HEK293 (cell line): ENCODE results near the gene GPHN.

Experiments used
- CTCF ChIA-PET: fragments of 350-600 bp; formaldehyde crosslinking; extraction: SDS; loops from one replicate; lab custom pipeline; 2021; ENCODE audit warnings: antibody characterized with exemption; lab: Yijun Ruan, JAX
- POLR2A ChIA-PET: fragments of 300-600 bp; formaldehyde crosslinking; extraction: SDS; loops from one replicate; lab custom pipeline; 2020; ENCODE audit warnings: antibody characterized with exemption, inconsistent platforms; lab: Yijun Ruan, JAX
- H3K27ac ChIP-seq: fragments of 200-500 bp; sonication (Bioruptor generic); 2 replicates; pipeline ENCODE4 v1.5.1; 2014; ENCODE audit warnings: low read depth, low read length, control low read depth, inconsistent platforms; ENCODE audit errors: extremely low read depth
- H3K36me3 ChIP-seq, 2 experiments: fragments of 200-500 bp in 1 of 2; sonication (Bioruptor generic) in 1 of 2; 1 replicate in 1 of 2; 2 replicates in 1 of 2; pipeline ENCODE4 v1.5.1; 2014 to 2017; ENCODE audit warnings: inconsistent platforms in 2 of 2, low read length in 2 of 2; ENCODE audit not compliant: control insufficient read depth in 2 of 2, insufficient read depth in 1 of 2
- H3K4me1 ChIP-seq: fragments of 200-500 bp; sonication (Bioruptor generic); 2 replicates; pipeline ENCODE4 v1.5.1; 2014; ENCODE audit warnings: mild to moderate bottlenecking, low read length, inconsistent platforms; ENCODE audit not compliant: control insufficient read depth, insufficient read depth
- H3K4me3 ChIP-seq: 2 replicates; pipeline ENCODE4 v1.5.1; 2011; ENCODE audit warnings: low read depth, mild to moderate bottlenecking, control low read depth, low read length, moderate library complexity
- H3K9me3 ChIP-seq: fragments of 200-500 bp; sonication (Bioruptor generic); 2 replicates; pipeline ENCODE4 v1.5.1; 2014; ENCODE audit warnings: low read depth, low read length, inconsistent platforms; ENCODE audit not compliant: control insufficient read depth, insufficient read depth
- ATF2 ChIP-seq: fragments of 450-650 bp; formaldehyde crosslinking; IDR thresholded peaks from 2 replicates; pipeline ENCODE4 v1.5.1; 2016; ENCODE audit warnings: missing biosample characterization, missing genetic modification characterization, low read depth
- GFI1B ChIP-seq: fragments of 450-650 bp; formaldehyde crosslinking; IDR thresholded peaks from 2 replicates; pipeline ENCODE4 v1.5.1; 2016; ENCODE audit warnings: missing biosample characterization, missing genetic modification characterization
- GLI2 ChIP-seq: fragments of 450-650 bp; formaldehyde crosslinking; IDR thresholded peaks from 2 replicates; pipeline ENCODE4; 2017; ENCODE audit warnings: missing biosample characterization, missing genetic modification characterization, low read depth, borderline replicate concordance
- KLF9 ChIP-seq: fragments of 450-650 bp; formaldehyde crosslinking; IDR thresholded peaks from 2 replicates; pipeline ENCODE4 v1.5.1; 2016; ENCODE audit warnings: missing biosample characterization, missing genetic modification characterization, low read depth
- SCRT1 ChIP-seq: fragments of 450-650 bp; formaldehyde crosslinking; IDR thresholded peaks from 2 replicates; pipeline ENCODE4 v1.5.1; 2016; ENCODE audit warnings: missing biosample characterization, missing genetic modification characterization, borderline replicate concordance
- SCRT2 ChIP-seq: fragments of 450-650 bp; formaldehyde crosslinking; IDR thresholded peaks from 2 replicates; pipeline ENCODE4 v1.5.1; 2016; ENCODE audit warnings: missing biosample characterization, missing genetic modification characterization
- SP3 ChIP-seq: fragments of 450-650 bp; formaldehyde crosslinking; IDR thresholded peaks from 2 replicates; pipeline ENCODE4 v1.5.1; 2016; ENCODE audit warnings: missing biosample characterization, missing genetic modification characterization
- TRIM28 ChIP-seq: IDR thresholded peaks from 2 replicates; pipeline ENCODE4 v1.6.1; 2011; ENCODE audit warnings: low read length, control low read depth, borderline replicate concordance
- ZBTB17 ChIP-seq: fragments of 450-650 bp; formaldehyde crosslinking; IDR thresholded peaks from 2 replicates; pipeline ENCODE4 v1.5.1; 2016; ENCODE audit warnings: missing biosample characterization, missing genetic modification characterization
- ZNF112 ChIP-seq: fragments of 450-650 bp; formaldehyde crosslinking; IDR thresholded peaks from 2 replicates; pipeline ENCODE4 v1.5.0; 2017; ENCODE audit warnings: missing biosample characterization, missing genetic modification characterization
- ZNF114 ChIP-seq: fragments of 450-650 bp; formaldehyde crosslinking; IDR thresholded peaks from 2 replicates; pipeline ENCODE4 v1.5.0; 2017; ENCODE audit warnings: missing biosample characterization, missing genetic modification characterization
- ZNF146 ChIP-seq: fragments of 450-650 bp; formaldehyde crosslinking; IDR thresholded peaks from 2 replicates; pipeline ENCODE4 v1.5.1; 2016; ENCODE audit warnings: missing biosample characterization, missing genetic modification characterization
- ZNF157 ChIP-seq: fragments of 450-650 bp; formaldehyde crosslinking; IDR thresholded peaks from 2 replicates; pipeline ENCODE4 v1.5.1; 2016; ENCODE audit warnings: missing biosample characterization, missing genetic modification characterization
- ZNF16 ChIP-seq: fragments of 450-650 bp; formaldehyde crosslinking; IDR thresholded peaks from 2 replicates; pipeline ENCODE4 v1.5.1; 2016; ENCODE audit warnings: low read depth, missing biosample characterization, missing genetic modification characterization
- ZNF19 ChIP-seq: fragments of 450-650 bp; formaldehyde crosslinking; IDR thresholded peaks from 2 replicates; pipeline ENCODE4; 2016; ENCODE audit warnings: missing biosample characterization, missing genetic modification characterization, low read depth
- ZNF2 ChIP-seq: fragments of 450-650 bp; formaldehyde crosslinking; IDR thresholded peaks from 2 replicates; pipeline ENCODE4 v1.5.1; 2016; ENCODE audit warnings: missing biosample characterization, missing genetic modification characterization
- ZNF23 ChIP-seq: fragments of 450-650 bp; formaldehyde crosslinking; IDR thresholded peaks from 2 replicates; pipeline ENCODE4 v1.5.1; 2016; ENCODE audit warnings: missing biosample characterization, missing genetic modification characterization, borderline replicate concordance
- ZNF394 ChIP-seq: fragments of 450-650 bp; formaldehyde crosslinking; IDR thresholded peaks from 2 replicates; pipeline ENCODE4 v1.5.1; 2016; ENCODE audit warnings: missing biosample characterization, missing genetic modification characterization, mild to moderate bottlenecking, moderate library complexity, borderline replicate concordance
- ZNF423 ChIP-seq: fragments of 450-650 bp; formaldehyde crosslinking; IDR thresholded peaks from 2 replicates; pipeline ENCODE4 v1.5.1; 2016; ENCODE audit warnings: missing biosample characterization, missing genetic modification characterization
- ZNF426 ChIP-seq: fragments of 450-650 bp; formaldehyde crosslinking; IDR thresholded peaks from 2 replicates; pipeline ENCODE4 v1.5.1; 2017; ENCODE audit warnings: missing biosample characterization, missing genetic modification characterization, mild to moderate bottlenecking, inconsistent platforms, moderate library complexity
- ZNF529 ChIP-seq: fragments of 450-650 bp; formaldehyde crosslinking; IDR thresholded peaks from 2 replicates; pipeline ENCODE4 v1.5.1; 2017; ENCODE audit warnings: missing genetic modification characterization, missing biosample characterization; ENCODE audit not compliant: insufficient replicate concordance
- ZNF558 ChIP-seq: fragments of 450-650 bp; formaldehyde crosslinking; IDR thresholded peaks from 2 replicates; pipeline ENCODE4 v1.5.1; 2016; ENCODE audit warnings: missing biosample characterization, missing genetic modification characterization
- ZNF621 ChIP-seq: fragments of 450-650 bp; formaldehyde crosslinking; IDR thresholded peaks from 2 replicates; pipeline ENCODE4 v1.5.1; 2017; ENCODE audit warnings: missing biosample characterization, missing genetic modification characterization
- ZNF623 ChIP-seq: fragments of 450-650 bp; formaldehyde crosslinking; IDR thresholded peaks from 2 replicates; pipeline ENCODE4 v1.5.1; 2016; ENCODE audit warnings: missing biosample characterization, missing genetic modification characterization
- ZNF654 ChIP-seq: fragments of 450-650 bp; formaldehyde crosslinking; IDR thresholded peaks from 2 replicates; pipeline ENCODE4 v1.5.1; 2016; ENCODE audit warnings: low read depth, missing biosample characterization, missing genetic modification characterization
- ZNF660 ChIP-seq: fragments of 450-650 bp; IDR thresholded peaks from 2 replicates; pipeline ENCODE4 v1.5.1; 2018; ENCODE audit warnings: missing biosample characterization, mild to moderate bottlenecking, missing genetic modification characterization
- ZNF707 ChIP-seq: fragments of 450-650 bp; formaldehyde crosslinking; IDR thresholded peaks from 2 replicates; pipeline ENCODE4 v1.5.1; 2016; ENCODE audit warnings: missing biosample characterization, missing genetic modification characterization
- ZSCAN30 ChIP-seq: fragments of 450-650 bp; IDR thresholded peaks from 2 replicates; pipeline ENCODE4 v1.5.1; 2018; ENCODE audit warnings: missing biosample characterization, mild to moderate bottlenecking, missing genetic modification characterization, moderate library complexity
- TF ChIP-seq, protein P1 (sequence below): fragments of 450-650 bp; formaldehyde crosslinking; IDR thresholded peaks from 2 replicates; pipeline ENCODE4 v1.5.0; 2017; ENCODE audit warnings: missing biosample characterization, missing genetic modification characterization, borderline replicate concordance
- TF ChIP-seq, protein P2 (sequence below): fragments of 450-650 bp; formaldehyde crosslinking; IDR thresholded peaks from 2 replicates; pipeline ENCODE4 v1.5.1; 2016; ENCODE audit warnings: missing biosample characterization, missing genetic modification characterization

The GPHN gene

DNA sequence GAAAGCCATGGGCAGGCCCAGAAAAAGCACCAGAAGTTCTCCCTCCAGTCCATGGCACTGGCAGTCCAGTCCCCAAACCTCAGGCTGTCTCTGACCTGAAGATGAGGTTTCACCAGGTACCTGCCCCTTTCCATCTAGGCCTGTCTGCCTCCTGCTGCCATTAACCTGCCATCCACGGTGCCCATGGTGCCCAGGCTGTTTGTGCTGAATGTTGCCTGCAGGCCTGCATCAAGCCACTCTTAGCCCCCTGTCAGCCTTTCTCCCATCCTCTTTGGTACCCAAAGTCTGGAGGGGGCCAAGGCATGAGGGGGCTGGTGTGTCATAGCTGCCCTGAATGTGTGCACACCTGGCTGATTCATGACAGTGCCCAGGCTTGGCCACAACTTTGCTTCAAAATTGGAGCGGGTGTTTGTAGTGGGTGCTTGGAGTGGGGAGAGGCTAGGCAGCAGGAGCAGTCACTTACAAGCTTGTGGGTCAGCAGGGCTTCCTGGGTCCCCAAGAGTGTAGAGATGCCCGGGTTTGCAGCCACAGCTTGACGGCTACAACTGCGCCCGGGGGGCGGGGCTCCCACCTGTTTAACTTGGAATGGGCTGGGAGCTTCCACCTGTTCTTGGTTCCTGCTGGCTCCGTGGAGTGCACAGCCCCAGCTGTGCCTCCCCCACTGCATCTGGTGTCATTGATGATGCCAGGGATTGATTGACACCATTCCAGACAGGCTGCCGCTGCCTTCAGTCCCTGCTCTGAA, 88.5 kb downstream of the GPHN start:
- ChIA-PET CTCF (no interaction called here), POLR2A (no interaction called here)
- no peaks in the 10 kb centered on the region for H3K36me3 ChIP-seq
- TF ChIP-seq ZNF394 (tag by site-specific recombination) (no peak), ZNF146 (tag by site-specific recombination) (no peak), ZNF2 (tag by site-specific recombination) (no peak), ZNF558 (tag by site-specific recombination) (no peak), SP3 (no peak), ZBTB17 (tag by site-specific recombination) (no peak), ZNF423 (tag by site-specific recombination) (no peak), SCRT1 (no peak), ZNF426 (no peak), ZNF19 (tag by site-specific recombination) (no peak), ATF2 (no peak), ZNF623 (tag by site-specific recombination) (no peak), ZNF112 (tag by site-specific recombination) (no peak)
- H3K9me3 ChIP-seq: no peaks in the 10 kb centered on the region
- H3K4me1 ChIP-seq: no peaks in the 10 kb centered on the region
- no peak overlapping the region for H3K4me3 ChIP-seq
- H3K27ac ChIP-seq: no peak overlapping the region

- Histone ChIP-seq H3K36me3 (no peaks in the 10 kb centered on the region), H3K4me3 (no peak overlapping the region), H3K4me1 (no peaks in the 10 kb centered on the region), H3K9me3 (no peaks in the 10 kb centered on the region), H3K27ac (no peak overlapping the region)
- POLR2A ChIA-PET: no interaction called here
- no peak for TF ChIP-seq ZNF146 (tag by site-specific recombination)
- no peak for TF ChIP-seq ZNF621 (tag by site-specific recombination)
- no peak for TF ChIP-seq SCRT2 (tag by site-specific recombination)
- no peak for TF ChIP-seq GLI2
- no peak for TF ChIP-seq ZNF114 (tag by site-specific recombination)
- no peak for TF ChIP-seq ZNF23 (tag by site-specific recombination)
- TF ChIP-seq ZNF529: no peak
- TF ChIP-seq, protein P1, sequence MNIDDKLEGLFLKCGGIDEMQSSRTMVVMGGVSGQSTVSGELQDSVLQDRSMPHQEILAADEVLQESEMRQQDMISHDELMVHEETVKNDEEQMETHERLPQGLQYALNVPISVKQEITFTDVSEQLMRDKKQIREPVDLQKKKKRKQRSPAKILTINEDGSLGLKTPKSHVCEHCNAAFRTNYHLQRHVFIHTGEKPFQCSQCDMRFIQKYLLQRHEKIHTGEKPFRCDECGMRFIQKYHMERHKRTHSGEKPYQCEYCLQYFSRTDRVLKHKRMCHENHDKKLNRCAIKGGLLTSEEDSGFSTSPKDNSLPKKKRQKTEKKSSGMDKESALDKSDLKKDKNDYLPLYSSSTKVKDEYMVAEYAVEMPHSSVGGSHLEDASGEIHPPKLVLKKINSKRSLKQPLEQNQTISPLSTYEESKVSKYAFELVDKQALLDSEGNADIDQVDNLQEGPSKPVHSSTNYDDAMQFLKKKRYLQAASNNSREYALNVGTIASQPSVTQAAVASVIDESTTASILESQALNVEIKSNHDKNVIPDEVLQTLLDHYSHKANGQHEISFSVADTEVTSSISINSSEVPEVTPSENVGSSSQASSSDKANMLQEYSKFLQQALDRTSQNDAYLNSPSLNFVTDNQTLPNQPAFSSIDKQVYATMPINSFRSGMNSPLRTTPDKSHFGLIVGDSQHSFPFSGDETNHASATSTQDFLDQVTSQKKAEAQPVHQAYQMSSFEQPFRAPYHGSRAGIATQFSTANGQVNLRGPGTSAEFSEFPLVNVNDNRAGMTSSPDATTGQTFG (tag by site-specific recombination): no peak
- no peak for TF ChIP-seq TRIM28
- no peak for TF ChIP-seq ZNF707 (tag by site-specific recombination)
- no peak for TF ChIP-seq GFI1B
- TF ChIP-seq ZNF157 (tag by site-specific recombination): no peak
- TF ChIP-seq ZNF660: no peak
- TF ChIP-seq KLF9: no peak
- TF ChIP-seq ZNF654 (tag by site-specific recombination): no peak
- no peak for TF ChIP-seq ZSCAN30
- TF ChIP-seq, protein P2, sequence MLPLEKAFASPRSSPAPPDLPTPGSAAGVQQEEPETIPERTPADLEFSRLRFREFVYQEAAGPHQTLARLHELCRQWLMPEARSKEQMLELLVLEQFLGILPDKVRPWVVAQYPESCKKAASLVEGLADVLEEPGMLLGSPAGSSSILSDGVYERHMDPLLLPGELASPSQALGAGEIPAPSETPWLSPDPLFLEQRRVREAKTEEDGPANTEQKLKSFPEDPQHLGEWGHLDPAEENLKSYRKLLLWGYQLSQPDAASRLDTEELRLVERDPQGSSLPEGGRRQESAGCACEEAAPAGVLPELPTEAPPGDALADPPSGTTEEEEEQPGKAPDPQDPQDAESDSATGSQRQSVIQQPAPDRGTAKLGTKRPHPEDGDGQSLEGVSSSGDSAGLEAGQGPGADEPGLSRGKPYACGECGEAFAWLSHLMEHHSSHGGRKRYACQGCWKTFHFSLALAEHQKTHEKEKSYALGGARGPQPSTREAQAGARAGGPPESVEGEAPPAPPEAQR: no peak
- TF ChIP-seq ZNF16 (tag by site-specific recombination): no peak
- CTCF ChIA-PET: no interaction called here
Measured at GRCh38 chr14:66600416-66600815, 92.5 kb downstream of the GPHN start.
